IMR-90 (cell line): ENCODE data around the gene ADM.

Experiments
- CTCF ChIP-seq: conservative IDR thresholded peaks from 2 replicates; pipeline ENCODE4 v1.5.1; 2012; ENCODE audit warnings: mild to moderate bottlenecking, low read depth, low read length, improper control_type of control experiment
- RCOR1 ChIP-seq: IDR thresholded peaks from 2 replicates; pipeline ENCODE4 v1.6.1; 2012; ENCODE audit warnings: mild to moderate bottlenecking, low read length, improper control_type of control experiment; ENCODE audit not compliant: insufficient replicate concordance
- RFX5 ChIP-seq: IDR thresholded peaks from 2 replicates; pipeline ENCODE4 v1.8.0; 2012; ENCODE audit warnings: low read depth, mild to moderate bottlenecking, low read length, moderate library complexity

GRCh38 chr11:10273738-10274137, 31.1 kb upstream of the ADM start:
- no peak for TF ChIP-seq RCOR1
- no peak for TF ChIP-seq CTCF
- no peak for TF ChIP-seq RFX5
